HEK293 (cell line): Measurements from ENCODE around the gene RANGRF.

ENCODE experiments used
- CTCF ChIA-PET: fragments of 350-600 bp; formaldehyde crosslinking; extraction: SDS; loops from one replicate; lab custom pipeline; 2021; ENCODE audit warnings: antibody characterized with exemption; lab: Yijun Ruan, JAX
- POLR2A ChIA-PET: fragments of 300-600 bp; formaldehyde crosslinking; extraction: SDS; loops from one replicate; lab custom pipeline; 2020; ENCODE audit warnings: antibody characterized with exemption, inconsistent platforms; lab: Yijun Ruan, JAX
- H3K27ac ChIP-seq: fragments of 200-500 bp; sonication (Bioruptor generic); 2 replicates; pipeline ENCODE4 v1.5.1; 2014; ENCODE audit warnings: low read depth, low read length, control low read depth, inconsistent platforms; ENCODE audit errors: extremely low read depth
- H3K36me3 ChIP-seq, 2 experiments: fragments of 200-500 bp in 1 of 2; sonication (Bioruptor generic) in 1 of 2; 1 replicate in 1 of 2; 2 replicates in 1 of 2; pipeline ENCODE4 v1.5.1; 2014 to 2017; ENCODE audit warnings: inconsistent platforms in 2 of 2, low read length in 2 of 2; ENCODE audit not compliant: control insufficient read depth in 2 of 2, insufficient read depth in 1 of 2
- H3K4me1 ChIP-seq: fragments of 200-500 bp; sonication (Bioruptor generic); 2 replicates; pipeline ENCODE4 v1.5.1; 2014; ENCODE audit warnings: mild to moderate bottlenecking, low read length, inconsistent platforms; ENCODE audit not compliant: control insufficient read depth, insufficient read depth
- H3K4me3 ChIP-seq: 2 replicates; pipeline ENCODE4 v1.5.1; 2011; ENCODE audit warnings: low read depth, mild to moderate bottlenecking, control low read depth, low read length, moderate library complexity
- H3K9me3 ChIP-seq: fragments of 200-500 bp; sonication (Bioruptor generic); 2 replicates; pipeline ENCODE4 v1.5.1; 2014; ENCODE audit warnings: low read depth, low read length, inconsistent platforms; ENCODE audit not compliant: control insufficient read depth, insufficient read depth
- FEZF1 ChIP-seq: fragments of 450-650 bp; formaldehyde crosslinking; IDR thresholded peaks from 2 replicates; pipeline ENCODE4 v1.5.1; 2016; ENCODE audit warnings: missing biosample characterization, missing genetic modification characterization
- GFI1B ChIP-seq: fragments of 450-650 bp; formaldehyde crosslinking; IDR thresholded peaks from 2 replicates; pipeline ENCODE4 v1.5.1; 2016; ENCODE audit warnings: missing biosample characterization, missing genetic modification characterization
- MZF1 ChIP-seq: fragments of 450-650 bp; formaldehyde crosslinking; IDR thresholded peaks from 2 replicates; pipeline ENCODE4 v1.5.1; 2017; ENCODE audit warnings: missing biosample characterization, missing genetic modification characterization, borderline replicate concordance
- TCF7L2 ChIP-seq: IDR thresholded peaks from 2 replicates; pipeline ENCODE4 v1.6.1; 2011; ENCODE audit warnings: low read depth, mild to moderate bottlenecking, inconsistent platforms, low read length, moderate library complexity, borderline replicate concordance
- ZBTB20 ChIP-seq: fragments of 450-650 bp; formaldehyde crosslinking; IDR thresholded peaks from 2 replicates; pipeline ENCODE4 v1.5.1; 2016; ENCODE audit warnings: missing biosample characterization, missing genetic modification characterization
- ZEB2 ChIP-seq: fragments of 450-650 bp; formaldehyde crosslinking; IDR thresholded peaks from 2 replicates; pipeline ENCODE4 v1.5.1; 2016; ENCODE audit warnings: missing biosample characterization, missing genetic modification characterization
- ZNF114 ChIP-seq: fragments of 450-650 bp; formaldehyde crosslinking; IDR thresholded peaks from 2 replicates; pipeline ENCODE4 v1.5.0; 2017; ENCODE audit warnings: missing biosample characterization, missing genetic modification characterization
- ZNF140 ChIP-seq: fragments of 450-650 bp; formaldehyde crosslinking; IDR thresholded peaks from 2 replicates; pipeline ENCODE4 v1.5.1; 2016; ENCODE audit warnings: missing biosample characterization, missing genetic modification characterization
- ZNF16 ChIP-seq: fragments of 450-650 bp; formaldehyde crosslinking; IDR thresholded peaks from 2 replicates; pipeline ENCODE4 v1.5.1; 2016; ENCODE audit warnings: low read depth, missing biosample characterization, missing genetic modification characterization
- ZNF223 ChIP-seq: fragments of 450-650 bp; formaldehyde crosslinking; IDR thresholded peaks from 2 replicates; pipeline ENCODE4 v1.5.1; 2016; ENCODE audit warnings: missing biosample characterization, missing genetic modification characterization
- ZNF274 ChIP-seq, 2 experiments: fragments of 200-500 bp in 1 of 2; fragments of 450-650 bp in 1 of 2; sonication (Bioruptor generic) in 1 of 2; formaldehyde crosslinking in 1 of 2; IDR thresholded peaks; 2 replicates each; pipeline versions ENCODE4 v1.5.1 to v1.6.1; 2014 to 2016; ENCODE audit warnings: borderline replicate concordance in 1 of 2, inconsistent platforms in 1 of 2, low read length in 1 of 2, missing biosample characterization in 1 of 2, missing genetic modification characterization in 1 of 2
- ZNF302 ChIP-seq: fragments of 450-650 bp; formaldehyde crosslinking; IDR thresholded peaks from 2 replicates; pipeline ENCODE4 v1.5.1; 2016; ENCODE audit warnings: missing biosample characterization, missing genetic modification characterization, low read depth
- ZNF311 ChIP-seq: fragments of 450-650 bp; formaldehyde crosslinking; IDR thresholded peaks from 2 replicates; pipeline ENCODE4 v1.5.1; 2017; ENCODE audit warnings: missing biosample characterization, missing genetic modification characterization, borderline replicate concordance
- ZNF335 ChIP-seq: fragments of 450-650 bp; formaldehyde crosslinking; conservative IDR thresholded peaks from 2 replicates; pipeline ENCODE4 v1.5.1; 2016; ENCODE audit warnings: missing biosample characterization, missing genetic modification characterization
- ZNF350 ChIP-seq: fragments of 450-650 bp; formaldehyde crosslinking; IDR thresholded peaks from 2 replicates; pipeline ENCODE4 v1.5.0; 2017; ENCODE audit warnings: missing biosample characterization, mild to moderate bottlenecking, missing genetic modification characterization
- ZNF555 ChIP-seq: fragments of 450-650 bp; formaldehyde crosslinking; conservative IDR thresholded peaks from 2 replicates; pipeline ENCODE4 v1.5.1; 2017; ENCODE audit warnings: missing biosample characterization, mild to moderate bottlenecking, missing genetic modification characterization, inconsistent platforms
- ZNF670 ChIP-seq: fragments of 450-650 bp; formaldehyde crosslinking; IDR thresholded peaks from 2 replicates; pipeline ENCODE4 v1.5.1; 2016; ENCODE audit warnings: missing biosample characterization, missing genetic modification characterization, low read depth
- ZNF76 ChIP-seq: fragments of 450-650 bp; formaldehyde crosslinking; IDR thresholded peaks from 2 replicates; pipeline ENCODE4; 2016; ENCODE audit warnings: low read depth, missing biosample characterization, missing genetic modification characterization, borderline replicate concordance
- ZNF791 ChIP-seq: fragments of 450-650 bp; formaldehyde crosslinking; IDR thresholded peaks from 2 replicates; pipeline ENCODE4 v1.5.1; 2016; ENCODE audit warnings: missing biosample characterization, missing genetic modification characterization
- ZNF792 ChIP-seq: fragments of 450-650 bp; formaldehyde crosslinking; IDR thresholded peaks from 2 replicates; pipeline ENCODE4 v1.5.1; 2016; ENCODE audit warnings: missing biosample characterization, missing genetic modification characterization
- TF ChIP-seq, protein P1 (sequence below): fragments of 450-650 bp; formaldehyde crosslinking; IDR thresholded peaks from 2 replicates; pipeline ENCODE4 v1.5.1; 2016; ENCODE audit warnings: missing biosample characterization, missing genetic modification characterization
- TF ChIP-seq, protein P2 (sequence below): fragments of 450-650 bp; formaldehyde crosslinking; IDR thresholded peaks from 2 replicates; pipeline ENCODE4 v1.5.1; 2017; ENCODE audit warnings: missing biosample characterization, missing genetic modification characterization
- TF ChIP-seq, protein P3 (sequence below): fragments of 450-650 bp; formaldehyde crosslinking; IDR thresholded peaks from 2 replicates; pipeline ENCODE4 v1.5.1; 2017; ENCODE audit warnings: missing biosample characterization, missing genetic modification characterization
- TF ChIP-seq, protein P4 (sequence below): fragments of 450-650 bp; formaldehyde crosslinking; IDR thresholded peaks from 2 replicates; pipeline ENCODE4; 2016; ENCODE audit warnings: missing biosample characterization, missing genetic modification characterization
- TF ChIP-seq, protein P5 (sequence below): fragments of 450-650 bp; formaldehyde crosslinking; IDR thresholded peaks from 2 replicates; pipeline ENCODE4 v1.5.1; 2016; ENCODE audit warnings: missing biosample characterization, missing genetic modification characterization
- TF ChIP-seq, protein P6 (sequence below): fragments of 450-650 bp; IDR thresholded peaks from 2 replicates; pipeline ENCODE4 v1.5.1; 2018; ENCODE audit warnings: missing biosample characterization, mild to moderate bottlenecking, missing genetic modification characterization

The RANGRF gene, protein sequence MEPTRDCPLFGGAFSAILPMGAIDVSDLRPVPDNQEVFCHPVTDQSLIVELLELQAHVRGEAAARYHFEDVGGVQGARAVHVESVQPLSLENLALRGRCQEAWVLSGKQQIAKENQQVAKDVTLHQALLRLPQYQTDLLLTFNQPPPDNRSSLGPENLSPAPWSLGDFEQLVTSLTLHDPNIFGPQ

DNA sequence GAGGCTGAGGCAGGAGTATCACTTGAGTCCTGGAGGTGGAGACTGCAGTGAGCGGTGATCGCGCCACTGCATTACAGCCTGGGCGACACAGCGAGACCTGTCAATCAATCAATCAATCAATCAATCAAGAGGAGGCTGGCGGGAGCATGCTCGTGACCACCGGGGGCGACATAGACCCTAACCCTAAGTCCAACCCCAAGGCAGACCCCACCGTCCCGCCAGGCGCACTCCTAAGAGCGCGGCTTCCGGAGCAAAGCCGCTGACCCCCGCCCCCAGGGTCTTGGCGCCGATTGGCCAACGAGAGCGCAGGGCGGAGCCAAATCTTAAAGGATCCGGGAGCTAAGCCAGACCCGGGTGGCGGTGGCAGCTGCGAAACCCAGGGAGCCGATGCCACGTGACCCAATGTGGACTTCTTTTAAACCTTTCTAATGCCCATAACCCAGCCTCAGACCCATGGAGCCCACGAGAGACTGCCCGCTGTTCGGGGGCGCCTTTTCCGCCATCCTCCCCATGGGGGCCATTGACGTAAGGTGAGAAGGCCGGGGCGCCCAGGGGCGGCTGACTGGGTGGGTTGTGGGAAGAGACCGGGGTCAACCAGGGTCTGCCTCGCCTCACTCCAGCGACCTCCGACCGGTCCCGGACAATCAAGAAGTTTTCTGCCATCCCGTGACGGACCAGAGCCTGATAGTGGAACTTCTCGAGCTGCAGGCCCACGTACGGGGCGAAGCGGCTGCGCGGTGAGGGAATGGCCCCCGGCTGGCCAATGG, at the start of gene RANGRF:
Gene RANGRF, plus strand, starts transcription at position 335 of the 767 bp plus-strand sequence. Its CDS starts 119 bp downstream, at position 454.
- Histone ChIP-seq H3K9me3 (no peaks in the 10 kb centered on the region), H3K4me1 (peaks cover 9% of the 10 kb centered on the region), H3K4me3 (peak within 1 kb of the TSS; percentile 76), H3K36me3 (peaks cover 0 to 12% of the 10 kb centered on the region in 2 experiments; a peak in 1 of 3 replicates), H3K27ac (peak within 1 kb of the TSS; percentile 79)
- POLR2A ChIA-PET, result interaction anchor here (0.5 to 1.8 kb wide), 20 partner anchors 10 to 343 kb away, joined by 3 to 22 read pairs (median 4); partner anchors contain the start of genes ALOX12B, AURKB, CTC1 and KRABD2
- CTCF ChIA-PET, result interaction anchor here (0.5 to 1.5 kb wide), 6 partner anchors 11 to 150 kb away, joined by 3 to 6 read pairs (median 3); partner anchors contain the start of gene PFAS
- TF ChIP-seq, protein P1, sequence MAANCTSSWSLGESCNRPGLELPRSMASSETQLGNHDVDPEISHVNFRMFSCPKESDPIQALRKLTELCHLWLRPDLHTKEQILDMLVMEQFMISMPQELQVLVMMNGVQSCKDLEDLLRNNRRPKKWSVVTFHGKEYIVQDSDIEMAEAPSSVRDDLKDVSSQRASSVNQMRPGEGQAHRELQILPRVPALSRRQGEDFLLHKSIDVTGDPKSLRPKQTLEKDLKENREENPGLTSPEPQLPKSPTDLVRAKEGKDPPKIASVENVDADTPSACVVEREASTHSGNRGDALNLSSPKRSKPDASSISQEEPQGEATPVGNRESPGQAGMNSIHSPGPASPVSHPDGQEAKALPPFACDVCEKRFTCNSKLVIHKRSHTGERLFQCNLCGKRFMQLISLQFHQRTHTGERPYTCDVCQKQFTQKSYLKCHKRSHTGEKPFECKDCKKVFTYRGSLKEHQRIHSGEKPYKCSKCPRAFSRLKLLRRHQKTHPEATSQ (tag by site-specific recombination), result no peak; the same call in 1 of the 2 replicates
- TF ChIP-seq TCF7L2 (no peak), ZNF114 (tag by site-specific recombination) (no peak), GFI1B (tag by site-specific recombination) (no peak), ZNF555 (tag by site-specific recombination) (no peak), ZEB2 (tag by site-specific recombination) (peak; percentile 91), ZNF792 (no peak), ZNF335 (tag by site-specific recombination) (peak; percentile 93), ZNF16 (no peak), ZBTB20 (tag by site-specific recombination) (peak; percentile 31; the same call in 1 of the 2 replicates), ZNF302 (no peak), ZNF670 (tag by site-specific recombination) (no peak), ZNF76 (tag by site-specific recombination) (peak; percentile 47), ZNF140 (no peak), ZNF311 (tag by site-specific recombination) (no peak), MZF1 (tag by site-specific recombination) (no peak), ZNF223 (tag by site-specific recombination) (no peak), ZNF791 (tag by site-specific recombination) (no peak), ZNF274 (IDR thresholded peaks at IDR 0.05; ENCODE audit: low read length) (no peak), ZNF274 (tag by site-specific recombination; IDR thresholded peaks at IDR 0.05; ENCODE audit: borderline replicate concordance) (no peak), FEZF1 (tag by site-specific recombination) (0 out of 2 replicates have a peak, but pooled peaks have one; percentile 6), ZNF350 (tag by site-specific recombination) (no peak)
- TF ChIP-seq, protein P2, sequence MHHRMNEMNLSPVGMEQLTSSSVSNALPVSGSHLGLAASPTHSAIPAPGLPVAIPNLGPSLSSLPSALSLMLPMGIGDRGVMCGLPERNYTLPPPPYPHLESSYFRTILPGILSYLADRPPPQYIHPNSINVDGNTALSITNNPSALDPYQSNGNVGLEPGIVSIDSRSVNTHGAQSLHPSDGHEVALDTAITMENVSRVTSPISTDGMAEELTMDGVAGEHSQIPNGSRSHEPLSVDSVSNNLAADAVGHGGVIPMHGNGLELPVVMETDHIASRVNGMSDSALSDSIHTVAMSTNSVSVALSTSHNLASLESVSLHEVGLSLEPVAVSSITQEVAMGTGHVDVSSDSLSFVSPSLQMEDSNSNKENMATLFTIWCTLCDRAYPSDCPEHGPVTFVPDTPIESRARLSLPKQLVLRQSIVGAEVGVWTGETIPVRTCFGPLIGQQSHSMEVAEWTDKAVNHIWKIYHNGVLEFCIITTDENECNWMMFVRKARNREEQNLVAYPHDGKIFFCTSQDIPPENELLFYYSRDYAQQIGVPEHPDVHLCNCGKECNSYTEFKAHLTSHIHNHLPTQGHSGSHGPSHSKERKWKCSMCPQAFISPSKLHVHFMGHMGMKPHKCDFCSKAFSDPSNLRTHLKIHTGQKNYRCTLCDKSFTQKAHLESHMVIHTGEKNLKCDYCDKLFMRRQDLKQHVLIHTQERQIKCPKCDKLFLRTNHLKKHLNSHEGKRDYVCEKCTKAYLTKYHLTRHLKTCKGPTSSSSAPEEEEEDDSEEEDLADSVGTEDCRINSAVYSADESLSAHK, result no peak
- TF ChIP-seq, protein P3, sequence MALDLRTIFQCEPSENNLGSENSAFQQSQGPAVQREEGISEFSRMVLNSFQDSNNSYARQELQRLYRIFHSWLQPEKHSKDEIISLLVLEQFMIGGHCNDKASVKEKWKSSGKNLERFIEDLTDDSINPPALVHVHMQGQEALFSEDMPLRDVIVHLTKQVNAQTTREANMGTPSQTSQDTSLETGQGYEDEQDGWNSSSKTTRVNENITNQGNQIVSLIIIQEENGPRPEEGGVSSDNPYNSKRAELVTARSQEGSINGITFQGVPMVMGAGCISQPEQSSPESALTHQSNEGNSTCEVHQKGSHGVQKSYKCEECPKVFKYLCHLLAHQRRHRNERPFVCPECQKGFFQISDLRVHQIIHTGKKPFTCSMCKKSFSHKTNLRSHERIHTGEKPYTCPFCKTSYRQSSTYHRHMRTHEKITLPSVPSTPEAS, result peak; percentile 10; the same call in 1 of the 2 replicates
- TF ChIP-seq, protein P4, sequence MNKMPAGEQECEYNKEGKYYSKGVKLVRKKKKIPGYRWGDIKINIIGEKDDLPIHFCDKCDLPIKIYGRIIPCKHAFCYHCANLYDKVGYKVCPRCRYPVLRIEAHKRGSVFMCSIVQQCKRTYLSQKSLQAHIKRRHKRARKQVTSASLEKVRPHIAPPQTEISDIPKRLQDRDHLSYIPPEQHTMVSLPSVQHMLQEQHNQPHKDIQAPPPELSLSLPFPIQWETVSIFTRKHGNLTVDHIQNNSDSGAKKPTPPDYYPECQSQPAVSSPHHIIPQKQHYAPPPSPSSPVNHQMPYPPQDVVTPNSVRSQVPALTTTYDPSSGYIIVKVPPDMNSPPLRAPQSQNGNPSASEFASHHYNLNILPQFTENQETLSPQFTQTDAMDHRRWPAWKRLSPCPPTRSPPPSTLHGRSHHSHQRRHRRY (tag by site-specific recombination), result no peak
- TF ChIP-seq, protein P5, sequence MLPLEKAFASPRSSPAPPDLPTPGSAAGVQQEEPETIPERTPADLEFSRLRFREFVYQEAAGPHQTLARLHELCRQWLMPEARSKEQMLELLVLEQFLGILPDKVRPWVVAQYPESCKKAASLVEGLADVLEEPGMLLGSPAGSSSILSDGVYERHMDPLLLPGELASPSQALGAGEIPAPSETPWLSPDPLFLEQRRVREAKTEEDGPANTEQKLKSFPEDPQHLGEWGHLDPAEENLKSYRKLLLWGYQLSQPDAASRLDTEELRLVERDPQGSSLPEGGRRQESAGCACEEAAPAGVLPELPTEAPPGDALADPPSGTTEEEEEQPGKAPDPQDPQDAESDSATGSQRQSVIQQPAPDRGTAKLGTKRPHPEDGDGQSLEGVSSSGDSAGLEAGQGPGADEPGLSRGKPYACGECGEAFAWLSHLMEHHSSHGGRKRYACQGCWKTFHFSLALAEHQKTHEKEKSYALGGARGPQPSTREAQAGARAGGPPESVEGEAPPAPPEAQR (tag by site-specific recombination), result no peak
- TF ChIP-seq, protein P6, sequence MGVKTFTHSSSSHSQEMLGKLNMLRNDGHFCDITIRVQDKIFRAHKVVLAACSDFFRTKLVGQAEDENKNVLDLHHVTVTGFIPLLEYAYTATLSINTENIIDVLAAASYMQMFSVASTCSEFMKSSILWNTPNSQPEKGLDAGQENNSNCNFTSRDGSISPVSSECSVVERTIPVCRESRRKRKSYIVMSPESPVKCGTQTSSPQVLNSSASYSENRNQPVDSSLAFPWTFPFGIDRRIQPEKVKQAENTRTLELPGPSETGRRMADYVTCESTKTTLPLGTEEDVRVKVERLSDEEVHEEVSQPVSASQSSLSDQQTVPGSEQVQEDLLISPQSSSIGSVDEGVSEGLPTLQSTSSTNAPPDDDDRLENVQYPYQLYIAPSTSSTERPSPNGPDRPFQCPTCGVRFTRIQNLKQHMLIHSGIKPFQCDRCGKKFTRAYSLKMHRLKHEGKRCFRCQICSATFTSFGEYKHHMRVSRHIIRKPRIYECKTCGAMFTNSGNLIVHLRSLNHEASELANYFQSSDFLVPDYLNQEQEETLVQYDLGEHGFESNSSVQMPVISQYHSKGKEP (tag by site-specific recombination), result 0 out of 2 replicates have a peak, but pooled peaks have one; percentile 6
